Immature natural killer cell (primary cell): ENCODE measurements around the gene DNAH3. TPM values are rescaled to one million over a fixed set of nuclear protein-coding genes. Genes with fewer than 3 reads are reported as not detected.
"Not testable (repeated sequence)": the region's sequence is repeated elsewhere in the genome, so short reads cannot be mapped to it uniquely, and the experiment has no call there.

Experiments used
- DNase-seq, 3 donors: peaks; one replicate each; pipeline ENCODE4 v3.0.0; 2022; ENCODE audit warnings: mixed read lengths in 1 of 3
- H3K27ac Mint-ChIP-seq, 6 donors: one replicate each; pipeline ENCODE4 v1.8.0; 2020; ENCODE audit warnings: mixed read lengths in 6 of 6, mild to moderate bottlenecking in 5 of 6, inconsistent platforms in 4 of 6, moderate library complexity in 3 of 6
- H3K27me3 Mint-ChIP-seq, 3 donors: one replicate each; pipeline ENCODE4 v1.8.0; 2020 to 2021; ENCODE audit warnings: low read depth in 3 of 3, mild to moderate bottlenecking in 3 of 3, mixed read lengths in 3 of 3, moderate library complexity in 3 of 3, inconsistent platforms in 1 of 3
- H3K36me3 Mint-ChIP-seq, 3 donors: one replicate each; pipeline ENCODE4 v1.8.0; 2020; ENCODE audit warnings: mixed read lengths in 3 of 3, inconsistent platforms in 2 of 3, mild to moderate bottlenecking in 2 of 3
- H3K4me1 Mint-ChIP-seq, 2 donors: one replicate each; pipeline ENCODE4 v1.8.0; 2020; ENCODE audit warnings: inconsistent platforms in 2 of 2, mild to moderate bottlenecking in 2 of 2, mixed read lengths in 2 of 2, moderate library complexity in 1 of 2
- H3K4me3 Mint-ChIP-seq, 5 donors: one replicate each; pipeline ENCODE4 v1.8.0; 2020; ENCODE audit warnings: mild to moderate bottlenecking in 5 of 5, mixed read lengths in 5 of 5, inconsistent platforms in 3 of 5, moderate library complexity in 3 of 5
- H3K9me3 Mint-ChIP-seq, 6 donors: one replicate each; pipeline ENCODE4 v1.8.0; 2020; ENCODE audit warnings: mild to moderate bottlenecking in 6 of 6, mixed read lengths in 6 of 6, inconsistent platforms in 4 of 6, moderate library complexity in 3 of 6
- polyA plus RNA-seq, 3 donors: library from polyadenylated mRNA; unstranded; fragments of 300-500 nt; fragmentation: Illumina TruSeq; gene quantifications; one replicate each; pipeline ENCODE4 v1.2.3, GENCODE V29; 2021

The DNAH3 gene, protein sequence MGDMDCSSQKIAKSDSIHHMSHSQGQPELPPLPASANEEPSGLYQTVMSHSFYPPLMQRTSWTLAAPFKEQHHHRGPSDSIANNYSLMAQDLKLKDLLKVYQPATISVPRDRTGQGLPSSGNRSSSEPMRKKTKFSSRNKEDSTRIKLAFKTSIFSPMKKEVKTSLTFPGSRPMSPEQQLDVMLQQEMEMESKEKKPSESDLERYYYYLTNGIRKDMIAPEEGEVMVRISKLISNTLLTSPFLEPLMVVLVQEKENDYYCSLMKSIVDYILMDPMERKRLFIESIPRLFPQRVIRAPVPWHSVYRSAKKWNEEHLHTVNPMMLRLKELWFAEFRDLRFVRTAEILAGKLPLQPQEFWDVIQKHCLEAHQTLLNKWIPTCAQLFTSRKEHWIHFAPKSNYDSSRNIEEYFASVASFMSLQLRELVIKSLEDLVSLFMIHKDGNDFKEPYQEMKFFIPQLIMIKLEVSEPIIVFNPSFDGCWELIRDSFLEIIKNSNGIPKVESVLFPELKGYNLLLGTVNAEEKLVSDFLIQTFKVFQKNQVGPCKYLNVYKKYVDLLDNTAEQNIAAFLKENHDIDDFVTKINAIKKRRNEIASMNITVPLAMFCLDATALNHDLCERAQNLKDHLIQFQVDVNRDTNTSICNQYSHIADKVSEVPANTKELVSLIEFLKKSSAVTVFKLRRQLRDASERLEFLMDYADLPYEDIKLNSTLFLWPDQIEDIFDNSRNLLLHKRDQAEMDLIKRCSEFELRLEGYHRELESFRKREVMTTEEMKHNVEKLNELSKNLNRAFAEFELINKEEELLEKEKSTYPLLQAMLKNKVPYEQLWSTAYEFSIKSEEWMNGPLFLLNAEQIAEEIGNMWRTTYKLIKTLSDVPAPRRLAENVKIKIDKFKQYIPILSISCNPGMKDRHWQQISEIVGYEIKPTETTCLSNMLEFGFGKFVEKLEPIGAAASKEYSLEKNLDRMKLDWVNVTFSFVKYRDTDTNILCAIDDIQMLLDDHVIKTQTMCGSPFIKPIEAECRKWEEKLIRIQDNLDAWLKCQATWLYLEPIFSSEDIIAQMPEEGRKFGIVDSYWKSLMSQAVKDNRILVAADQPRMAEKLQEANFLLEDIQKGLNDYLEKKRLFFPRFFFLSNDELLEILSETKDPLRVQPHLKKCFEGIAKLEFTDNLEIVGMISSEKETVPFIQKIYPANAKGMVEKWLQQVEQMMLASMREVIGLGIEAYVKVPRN (N-terminal part only)
- under 1 TPM in 1 of 3 donors, not detected in 2; 0.02 TPM for polyA plus RNA-seq

DNA sequence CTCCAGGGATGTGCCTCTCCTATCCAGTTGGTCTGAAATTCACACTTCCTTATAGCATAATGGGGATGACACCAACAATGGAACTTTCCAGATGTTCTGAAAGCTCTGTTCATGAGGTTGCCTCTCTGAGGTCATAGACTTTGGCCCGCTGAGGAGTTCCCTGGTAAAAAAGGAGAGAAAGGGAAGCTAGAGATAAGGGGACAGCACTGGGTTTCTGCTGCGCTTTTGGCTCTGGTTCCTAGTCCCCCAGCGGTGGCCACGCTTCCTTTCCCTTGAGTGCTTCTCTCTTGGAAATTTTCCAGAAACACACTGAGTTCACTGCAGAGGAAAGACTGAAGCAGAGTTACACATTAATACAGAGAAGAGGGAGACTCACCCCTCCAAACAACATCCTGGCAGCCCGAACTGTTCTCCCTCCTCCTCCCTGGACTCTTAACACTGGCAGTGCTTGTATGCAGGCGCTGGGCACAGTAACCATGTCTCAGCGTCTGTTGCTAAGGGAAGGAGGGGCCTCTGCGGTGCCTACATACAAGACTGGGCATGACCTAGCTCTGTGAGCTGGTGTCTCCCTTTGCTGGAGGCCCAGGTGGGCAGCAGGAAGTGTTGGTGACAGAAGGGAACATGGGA is at the start of gene DNAH3:
TSS of gene DNAH3 (minus strand) at position 472 of the 627 bp plus-strand sequence. CDS start 527 bp downstream, outside the sequence.
- Mint-ChIP-seq H3K4me3 (no peak within 1 kb of the TSS), H3K27ac (no peak within 1 kb of the TSS), H3K4me1 (no peaks in the 10 kb centered on the region), H3K36me3 (no peaks in the 10 kb centered on the region), H3K9me3 (no peaks in the 10 kb centered on the region), H3K27me3 (peaks cover 2 to 10% (median 7%) of the 10 kb centered on the region in 3 donors)
- no peak for DNase-seq

DNA sequence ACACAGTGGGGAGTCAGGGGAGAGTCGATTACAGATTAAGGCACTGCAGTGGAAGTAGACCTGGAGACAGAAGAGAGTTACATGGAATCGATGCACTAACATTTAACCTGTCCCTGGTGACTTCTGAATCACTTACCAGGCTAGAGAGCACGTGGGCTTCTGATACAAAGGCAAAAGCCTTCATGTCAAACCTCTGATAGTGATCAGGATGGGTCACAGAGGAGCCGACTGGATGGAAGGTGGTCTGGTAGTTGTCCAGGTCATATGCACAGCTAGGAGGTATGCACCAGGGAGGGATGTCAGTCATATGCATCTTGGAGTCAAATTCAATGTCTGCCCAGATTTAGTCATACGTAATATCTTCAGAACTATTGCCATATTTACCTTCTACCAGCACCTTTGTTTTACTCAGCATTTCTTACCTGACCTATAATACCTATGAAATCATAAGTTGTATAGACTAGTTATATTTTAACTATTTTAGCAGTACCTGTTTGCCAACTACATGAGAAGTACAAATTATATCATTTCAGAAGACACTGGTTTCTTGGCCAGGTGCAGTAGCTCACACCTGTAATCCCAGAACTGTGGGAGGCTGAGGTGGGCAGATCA is 49.1 kb upstream of the DNAH3 start:
- H3K27ac Mint-ChIP-seq, result no peak overlapping the region
- no peak overlapping the region for H3K4me3 Mint-ChIP-seq
- H3K36me3 Mint-ChIP-seq, result no peaks in the 10 kb centered on the region
- no peaks in the 10 kb centered on the region for H3K9me3 Mint-ChIP-seq
- H3K27me3 Mint-ChIP-seq, result no peaks in the 10 kb centered on the region
- H3K4me1 Mint-ChIP-seq, result no peaks in the 10 kb centered on the region
- DNase-seq, result no peak

DNA sequence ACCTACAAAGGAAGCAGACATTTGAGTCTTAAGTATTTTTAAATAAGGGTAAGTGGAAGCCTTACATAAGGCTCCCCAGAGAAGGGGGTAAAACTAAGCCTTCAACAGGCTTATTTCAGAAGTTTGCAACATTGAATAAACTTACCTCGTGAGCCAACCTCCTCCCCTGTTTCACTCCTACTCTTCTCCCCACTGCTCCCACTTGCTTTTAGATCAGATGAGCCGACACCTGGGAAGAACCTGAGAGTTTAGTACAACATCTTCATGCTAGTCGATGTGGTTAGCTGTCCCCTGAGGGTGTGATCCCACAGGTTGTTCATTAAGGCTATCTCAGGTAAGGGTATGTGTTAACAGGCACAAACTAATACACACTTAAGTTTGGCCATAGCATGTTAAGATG is 47.0 kb upstream of the DNAH3 start:
- Mint-ChIP-seq H3K9me3 (no peaks in the 10 kb centered on the region), H3K27ac (no peak overlapping the region), H3K4me1 (no peaks in the 10 kb centered on the region), H3K27me3 (peaks cover 0 to 6% (median 2%) of the 10 kb centered on the region in 3 donors), H3K4me3 (peak overlapping the region in 1 of 5 donors; percentile 7), H3K36me3 (no peaks in the 10 kb centered on the region)
- DNase-seq, result no peak

DNA sequence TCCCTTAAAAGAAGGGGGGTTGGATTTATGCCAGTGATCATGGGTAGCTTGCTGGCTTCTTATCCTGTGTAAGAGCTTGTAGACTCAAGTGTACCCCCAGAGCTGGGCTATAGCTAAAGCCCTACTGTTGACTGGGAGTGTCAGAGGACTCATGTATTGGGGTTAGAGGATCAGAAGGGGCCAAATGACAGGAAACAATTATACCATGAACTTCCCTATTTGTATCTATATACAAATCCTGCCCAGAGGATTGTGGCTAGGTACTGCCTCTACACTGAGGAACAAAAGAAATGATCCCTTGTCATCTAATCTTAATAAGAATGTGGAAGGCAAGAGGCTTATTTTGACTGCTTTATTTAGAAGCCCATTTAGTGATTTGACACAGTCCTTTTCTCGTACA is 46.5 kb upstream of the DNAH3 start:
- Mint-ChIP-seq H3K27ac (no peak overlapping the region), H3K27me3 (peaks cover 0 to 6% (median 2%) of the 10 kb centered on the region in 3 donors), H3K36me3 (no peaks in the 10 kb centered on the region), H3K4me1 (no peaks in the 10 kb centered on the region), H3K9me3 (no peaks in the 10 kb centered on the region), H3K4me3 (no peak overlapping the region)
- no peak for DNase-seq

DNA sequence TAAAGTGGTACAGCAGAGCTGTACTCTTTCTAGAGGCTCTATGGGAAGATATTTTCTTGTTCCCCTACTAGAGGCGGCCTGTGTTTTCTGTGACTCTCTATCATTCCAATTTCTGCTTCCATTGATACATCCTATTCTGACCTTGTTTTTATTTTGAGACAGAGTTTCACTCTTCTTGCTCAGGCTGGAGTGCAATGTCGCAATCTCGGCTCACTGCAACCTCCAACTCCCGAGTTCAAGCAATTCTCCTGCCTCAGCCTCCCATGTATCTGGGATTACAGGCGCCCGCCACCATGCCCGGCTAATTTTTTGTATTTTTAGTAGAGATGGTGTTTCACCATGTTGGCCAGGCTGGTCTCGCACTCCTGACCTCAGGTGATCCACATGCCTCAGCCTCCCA is 44.7 kb upstream of the DNAH3 start:
- not testable (repeated sequence) for H3K27me3 Mint-ChIP-seq, H3K27ac Mint-ChIP-seq, DNase-seq, H3K4me1 Mint-ChIP-seq, H3K36me3 Mint-ChIP-seq, H3K4me3 Mint-ChIP-seq, H3K9me3 Mint-ChIP-seq

DNA sequence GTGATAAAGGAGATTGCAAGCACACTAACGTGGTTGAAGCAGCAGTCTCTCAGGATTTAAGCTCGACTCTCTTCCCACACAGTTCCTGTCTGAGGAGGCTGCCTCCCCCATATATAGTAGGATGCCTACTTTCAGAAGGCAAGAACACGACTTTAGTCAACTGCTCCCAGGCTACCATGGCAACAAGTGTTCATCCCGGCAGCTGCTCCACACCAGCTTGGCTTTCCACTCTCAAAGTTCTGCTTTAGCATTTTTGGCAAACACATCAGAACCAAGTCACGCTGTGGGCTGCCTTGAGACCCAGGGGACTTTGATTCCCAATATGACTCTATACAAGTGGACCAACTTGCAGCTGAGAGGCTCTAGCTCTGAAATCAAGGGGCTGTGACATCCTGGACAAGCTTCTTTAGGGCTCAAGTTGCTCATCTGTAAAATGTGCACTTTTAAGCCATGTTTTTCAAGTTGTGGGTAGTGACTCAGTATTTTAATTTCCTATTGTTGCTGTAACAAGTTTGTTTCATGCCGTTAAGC is 44.2 kb upstream of the DNAH3 start:
- Mint-ChIP-seq H3K27ac (no peak overlapping the region), H3K4me1 (no peaks in the 10 kb centered on the region), H3K27me3 (peaks cover 2 to 6% (median 6%) of the 10 kb centered on the region in 3 donors), H3K4me3 (no peak overlapping the region), H3K9me3 (no peaks in the 10 kb centered on the region), H3K36me3 (no peaks in the 10 kb centered on the region)
- DNase-seq, result no peak

- no peaks in the 10 kb centered on the region for H3K9me3 Mint-ChIP-seq
- H3K27ac Mint-ChIP-seq, result no peak overlapping the region
- H3K4me3 Mint-ChIP-seq, result no peak overlapping the region
- no peak for DNase-seq
- H3K4me1 Mint-ChIP-seq, result peaks cover 0 to 1% of the 10 kb centered on the region in 2 donors
- no peaks in the 10 kb centered on the region for H3K36me3 Mint-ChIP-seq
- H3K27me3 Mint-ChIP-seq, result peaks cover 2 to 12% (median 6%) of the 10 kb centered on the region in 3 donors
Measured at GRCh38 chr16:21192991-21193390, 42.3 kb upstream of the DNAH3 start.

GRCh38 chr16:21190599-21190998 is 40.0 kb upstream of the DNAH3 start:
- Mint-ChIP-seq H3K9me3 (no peaks in the 10 kb centered on the region), H3K4me3 (no peak overlapping the region), H3K27me3 (peaks cover 4 to 12% (median 6%) of the 10 kb centered on the region in 3 donors)

DNA sequence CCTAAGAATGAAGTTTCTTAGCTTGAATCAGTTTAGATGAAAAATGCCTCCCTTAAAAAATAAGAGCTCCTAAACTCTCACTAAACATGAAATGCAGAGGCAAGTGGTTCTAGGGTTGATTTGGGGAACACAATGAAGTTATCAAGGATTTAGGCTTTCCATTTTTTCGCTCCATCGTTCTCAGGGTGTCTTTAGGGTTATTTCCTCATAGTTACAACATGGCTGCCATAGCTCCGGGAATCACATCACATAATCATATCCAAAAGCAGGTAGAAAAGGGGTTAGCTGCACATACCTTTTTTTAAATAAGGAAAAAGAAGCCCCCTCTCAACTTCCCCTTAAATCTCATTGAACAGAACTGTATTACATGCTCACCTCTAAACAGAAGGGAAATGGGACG is 39.4 kb upstream of the DNAH3 start:
- Mint-ChIP-seq H3K36me3 (no peaks in the 10 kb centered on the region), H3K27ac (no peak overlapping the region), H3K4me1 (peaks cover 0 to 1% of the 10 kb centered on the region in 2 donors), H3K4me3 (no peak overlapping the region), H3K9me3 (no peaks in the 10 kb centered on the region), H3K27me3 (peaks cover 4 to 12% (median 6%) of the 10 kb centered on the region in 3 donors)
- no peak for DNase-seq

More at GRCh38 chr16:21190599-21190998, 40.0 kb upstream of the DNAH3 start:
- no peak for DNase-seq
- Mint-ChIP-seq H3K27ac (no peak overlapping the region), H3K4me1 (peaks cover 0 to 1% of the 10 kb centered on the region in 2 donors), H3K36me3 (no peaks in the 10 kb centered on the region)

DNA sequence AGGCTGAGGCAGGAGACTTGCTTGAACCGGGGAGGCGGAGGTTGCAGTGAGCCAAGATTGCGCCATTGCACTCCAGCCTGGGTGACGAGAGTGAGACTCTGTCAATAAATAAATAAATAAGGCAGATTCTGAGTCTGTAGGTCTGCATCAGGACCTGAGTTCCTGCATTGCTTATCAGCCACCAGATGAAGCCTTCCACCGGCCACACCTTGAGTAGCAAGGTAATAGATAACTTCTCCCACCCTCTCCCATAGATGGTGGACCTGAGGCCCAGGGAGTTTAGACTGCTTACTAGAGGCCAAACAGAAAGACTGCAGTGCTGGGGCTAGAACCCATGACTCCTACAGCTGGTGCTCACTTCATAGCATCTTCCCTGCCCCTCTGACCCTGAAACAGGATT is 38.7 kb upstream of the DNAH3 start:
- peaks cover 0 to 1% of the 10 kb centered on the region in 2 donors for H3K4me1 Mint-ChIP-seq
- no peak overlapping the region for H3K27ac Mint-ChIP-seq

GRCh38 chr16:21186326-21186691 is 35.7 kb upstream of the DNAH3 start:
- Mint-ChIP-seq H3K27ac (no peak overlapping the region), H3K4me3 (no peak overlapping the region), H3K9me3 (no peaks in the 10 kb centered on the region), H3K27me3 (peaks cover 0 to 10% (median 4%) of the 10 kb centered on the region in 3 donors), H3K36me3 (peaks cover 9 to 13% (median 10%) of the 10 kb centered on the region in 3 donors), H3K4me1 (peaks cover 0 to 1% of the 10 kb centered on the region in 2 donors)
- no peak for DNase-seq

More for the DNA sequence above, 38.7 kb upstream of the DNAH3 start:
- H3K36me3 Mint-ChIP-seq, result no peaks in the 10 kb centered on the region
- H3K4me3 Mint-ChIP-seq, result no peak overlapping the region
- H3K27me3 Mint-ChIP-seq, result peaks cover 4 to 10% (median 6%) of the 10 kb centered on the region in 3 donors
- DNase-seq, result no peak
- no peaks in the 10 kb centered on the region for H3K9me3 Mint-ChIP-seq

- H3K4me1 Mint-ChIP-seq, result peaks cover 0 to 1% of the 10 kb centered on the region in 2 donors
- no peak overlapping the region for H3K27ac Mint-ChIP-seq
- no peaks in the 10 kb centered on the region for H3K9me3 Mint-ChIP-seq
- no peak overlapping the region for H3K4me3 Mint-ChIP-seq
- H3K36me3 Mint-ChIP-seq, result peaks cover 15 to 18% (median 15%) of the 10 kb centered on the region in 3 donors
- DNase-seq, result no peak
- H3K27me3 Mint-ChIP-seq, result peaks cover 0 to 10% (median 4%) of the 10 kb centered on the region in 3 donors
Measured at GRCh38 chr16:21185659-21186325, 35.1 kb upstream of the DNAH3 start.
